ENCODE measurements around the gene MPRIP. TPM values are rescaled to one million over a fixed set of nuclear protein-coding genes. Genes with fewer than 3 reads are reported as not detected.
A peak's percentile ranks its signal among the peaks of the same experiment; 100 is the strongest.

The MPRIP gene
- total RNA-seq, 1 experiment from 2014 or later = 132 TPM

DNA sequence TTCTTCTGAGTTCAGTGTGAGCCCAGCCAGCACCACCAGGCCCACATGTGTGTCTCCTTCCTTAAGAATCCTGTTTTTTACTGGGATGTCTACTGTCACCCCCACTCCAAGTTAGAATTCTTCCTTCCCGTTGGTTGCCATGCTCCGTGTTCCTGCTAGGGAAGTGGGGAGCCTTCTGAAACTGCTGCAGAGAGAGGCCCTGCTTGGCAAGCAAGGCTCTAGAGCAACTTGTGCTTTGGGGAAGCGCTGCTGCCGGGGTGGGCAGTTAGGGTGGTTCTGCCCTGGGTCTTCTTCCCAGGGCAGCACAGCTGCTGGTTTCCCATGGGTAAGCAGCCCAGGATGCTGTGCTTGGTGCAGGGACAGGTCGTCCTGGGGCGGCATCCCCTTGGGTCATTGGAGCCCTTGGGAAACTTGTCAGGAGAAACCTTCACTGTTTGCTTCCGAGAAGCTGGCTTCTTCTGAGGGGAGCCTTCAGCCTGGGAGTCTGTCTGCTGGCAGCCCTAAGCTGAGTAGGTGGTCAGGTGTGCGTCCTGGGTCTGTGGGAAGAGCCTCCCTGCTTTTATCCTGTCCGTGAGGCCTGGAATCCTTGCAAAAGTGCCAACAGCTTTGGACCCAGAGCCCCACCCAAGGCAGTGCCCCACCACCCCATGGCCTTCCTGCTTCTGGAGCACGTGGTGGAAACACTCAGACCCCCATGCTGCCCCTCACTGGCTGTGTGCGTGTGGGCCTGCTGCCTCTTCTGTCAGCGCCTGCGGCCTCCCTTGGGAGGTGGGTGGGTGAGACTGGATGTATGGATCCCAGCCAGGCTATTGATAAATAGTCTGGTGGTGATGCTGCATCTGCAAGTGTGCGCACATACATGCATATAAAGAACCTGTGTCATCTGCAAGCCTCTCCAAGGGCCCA, 92.0 kb downstream of the MPRIP start:
- Histone ChIP-seq H3K14ac (ENCODE audit: insufficient read depth, low read length) (no peak overlapping the region; the same call in 1 of the 2 replicates), H3K18ac (ENCODE audit: insufficient read length, low read depth, low read length) (no peak overlapping the region), H3K4ac (ENCODE audit: low read depth, low read length) (no peak overlapping the region), H4K91ac (ENCODE audit: insufficient read length, low read depth, low read length) (no peak overlapping the region), H3K9me3 (ENCODE audit: control insufficient read depth, low read depth, low read length) (no peaks in the 10 kb centered on the region), H2BK5ac (ENCODE audit: insufficient read length, low read length) (no peak overlapping the region), H3K56ac (ENCODE audit: insufficient read length, low read depth, low read length) (no peak overlapping the region), H2AFZ (ENCODE audit: low read length) (no peak overlapping the region), H3K4me2 (ENCODE audit: insufficient read depth, insufficient read length, low read length) (no peak overlapping the region), H3K23ac (ENCODE audit: insufficient read length, low read depth, low read length) (no peak overlapping the region), H3K9ac (ENCODE audit: extremely low read depth, insufficient read length, low read length) (no peak overlapping the region), H4K5ac (ENCODE audit: insufficient read length, low read depth, low read length) (no peak overlapping the region), H2BK12ac (ENCODE audit: insufficient read length, low read depth, low read length) (no peak overlapping the region), H2BK20ac (ENCODE audit: low read depth, low read length, poor library complexity, severe bottlenecking) (no peak overlapping the region), H3K27me3 (ENCODE audit: insufficient read depth, low read length) (no peaks in the 10 kb centered on the region), H2BK120ac (ENCODE audit: low read depth, low read length, poor library complexity, severe bottlenecking) (no peak overlapping the region), H2BK15ac (ENCODE audit: low read depth, low read length) (no peak overlapping the region), H3K27ac (ENCODE audit: insufficient read length, low read depth, low read length) (no peak overlapping the region), H2AK5ac (ENCODE audit: insufficient read length, low read length) (no peak overlapping the region), H3K4me1 (ENCODE audit: insufficient read depth, low read length) (no peaks in the 10 kb centered on the region), H4K20me1 (ENCODE audit: control insufficient read depth, insufficient read depth, insufficient read length) (no peaks in the 10 kb centered on the region), H3K79me1 (ENCODE audit: insufficient read depth, low read depth, low read length, poor library complexity, severe bottlenecking) (no peaks in the 10 kb centered on the region), H4K8ac (replicated peaks; ENCODE audit: insufficient read length, low read depth, low read length) (no peak overlapping the region), H3K23me2 (ENCODE audit: insufficient read length, low read depth, low read length, poor library complexity, severe bottlenecking) (no peaks in the 10 kb centered on the region), H3K79me2 (ENCODE audit: insufficient read depth, low read length) (no peaks in the 10 kb centered on the region), H3T11ph (ENCODE audit: low read length) (no peak overlapping the region)
- H3K27me3 Mint-ChIP-seq (ENCODE audit: low read depth) = no peaks in the 10 kb centered on the region
- TF ChIP-seq, protein P1, sequence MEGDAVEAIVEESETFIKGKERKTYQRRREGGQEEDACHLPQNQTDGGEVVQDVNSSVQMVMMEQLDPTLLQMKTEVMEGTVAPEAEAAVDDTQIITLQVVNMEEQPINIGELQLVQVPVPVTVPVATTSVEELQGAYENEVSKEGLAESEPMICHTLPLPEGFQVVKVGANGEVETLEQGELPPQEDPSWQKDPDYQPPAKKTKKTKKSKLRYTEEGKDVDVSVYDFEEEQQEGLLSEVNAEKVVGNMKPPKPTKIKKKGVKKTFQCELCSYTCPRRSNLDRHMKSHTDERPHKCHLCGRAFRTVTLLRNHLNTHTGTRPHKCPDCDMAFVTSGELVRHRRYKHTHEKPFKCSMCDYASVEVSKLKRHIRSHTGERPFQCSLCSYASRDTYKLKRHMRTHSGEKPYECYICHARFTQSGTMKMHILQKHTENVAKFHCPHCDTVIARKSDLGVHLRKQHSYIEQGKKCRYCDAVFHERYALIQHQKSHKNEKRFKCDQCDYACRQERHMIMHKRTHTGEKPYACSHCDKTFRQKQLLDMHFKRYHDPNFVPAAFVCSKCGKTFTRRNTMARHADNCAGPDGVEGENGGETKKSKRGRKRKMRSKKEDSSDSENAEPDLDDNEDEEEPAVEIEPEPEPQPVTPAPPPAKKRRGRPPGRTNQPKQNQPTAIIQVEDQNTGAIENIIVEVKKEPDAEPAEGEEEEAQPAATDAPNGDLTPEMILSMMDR (conservative IDR thresholded peaks at IDR 0.05) = no peak
- peak overlapping the region in 2 of 3 experiments; percentile 61 to 71; a peak in 2 of 7 replicates for H3K27ac Mint-ChIP-seq
- peaks cover 4 to 27% of the 10 kb centered on the region in 2 experiments for H3K4me1 Mint-ChIP-seq
- H3K9me3 Mint-ChIP-seq = no peaks in the 10 kb centered on the region; a peak in 1 of 5 replicates
- H3K36me3 Mint-ChIP-seq (ENCODE audit: insufficient read depth in 1 of 3, low read depth in 3 of 3) = peaks cover 9 to 25% (median 24%) of the 10 kb centered on the region in 3 experiments; a peak in 6 of 7 replicates
- DNase-seq = no peak
- H3K4me3 Mint-ChIP-seq = no peak overlapping the region
- no CpG with 5 or more reads among the region's 14 CpGs for WGBS (ENCODE audit: extremely low coverage, insufficient read length, low lambda C conversion rate)

Data from H9 (cell line).